ENCODE data around the gene CUBN. TPM values are rescaled to one million over a fixed set of nuclear protein-coding genes. Genes with fewer than 3 reads are reported as not detected.

The CUBN gene
- total and polyA plus RNA-seq, 8 donors, result 0.28 to 1.3 (median 0.66) TPM

DNA sequence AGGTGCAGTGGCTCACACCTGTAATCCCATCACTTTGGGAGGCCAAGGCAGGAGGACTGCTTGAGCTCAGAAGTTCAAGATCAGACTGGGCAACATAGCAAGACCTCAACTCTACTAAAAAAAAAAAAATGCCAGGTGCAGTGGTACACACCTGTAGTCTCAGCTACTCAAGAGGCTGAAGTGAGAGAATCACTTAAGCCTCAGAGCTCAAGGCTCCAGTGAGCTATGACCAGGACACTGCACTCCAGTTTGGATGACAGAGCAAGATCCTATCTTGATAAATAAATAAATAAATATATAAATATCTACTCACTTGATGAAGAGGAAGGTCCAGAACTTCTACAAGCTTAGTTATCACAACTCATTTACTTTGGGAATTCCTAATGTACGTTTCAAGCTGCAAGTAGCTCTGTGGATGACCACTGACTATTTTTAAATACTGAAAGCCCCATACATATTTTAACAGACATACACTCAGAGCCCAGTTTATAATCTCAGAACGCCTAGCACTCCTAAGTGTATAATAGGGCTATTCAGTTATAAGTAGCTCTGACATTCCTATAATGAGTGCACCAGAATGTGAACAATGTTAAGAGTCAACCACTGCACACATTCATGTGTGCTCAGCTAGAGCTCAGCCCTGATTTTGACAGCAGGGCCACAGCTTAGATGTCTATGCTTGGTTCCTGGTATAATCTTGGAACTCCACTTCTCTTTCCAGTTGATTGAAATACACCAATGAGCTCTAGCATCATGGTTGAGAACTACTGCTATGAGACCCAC lies 119.1 kb downstream of the CUBN start:
- no peak for ATAC-seq
- Histone ChIP-seq H3K4me3 (no peak overlapping the region), H3K4me1 (no peaks in the 10 kb centered on the region), H3K36me3 (no peaks in the 10 kb centered on the region), H3K27ac (no peak overlapping the region), H3K27me3 (no peaks in the 10 kb centered on the region), H3K9me3 (no peaks in the 10 kb centered on the region)
- DNase-seq, result no peak
- TF ChIP-seq, protein P1, sequence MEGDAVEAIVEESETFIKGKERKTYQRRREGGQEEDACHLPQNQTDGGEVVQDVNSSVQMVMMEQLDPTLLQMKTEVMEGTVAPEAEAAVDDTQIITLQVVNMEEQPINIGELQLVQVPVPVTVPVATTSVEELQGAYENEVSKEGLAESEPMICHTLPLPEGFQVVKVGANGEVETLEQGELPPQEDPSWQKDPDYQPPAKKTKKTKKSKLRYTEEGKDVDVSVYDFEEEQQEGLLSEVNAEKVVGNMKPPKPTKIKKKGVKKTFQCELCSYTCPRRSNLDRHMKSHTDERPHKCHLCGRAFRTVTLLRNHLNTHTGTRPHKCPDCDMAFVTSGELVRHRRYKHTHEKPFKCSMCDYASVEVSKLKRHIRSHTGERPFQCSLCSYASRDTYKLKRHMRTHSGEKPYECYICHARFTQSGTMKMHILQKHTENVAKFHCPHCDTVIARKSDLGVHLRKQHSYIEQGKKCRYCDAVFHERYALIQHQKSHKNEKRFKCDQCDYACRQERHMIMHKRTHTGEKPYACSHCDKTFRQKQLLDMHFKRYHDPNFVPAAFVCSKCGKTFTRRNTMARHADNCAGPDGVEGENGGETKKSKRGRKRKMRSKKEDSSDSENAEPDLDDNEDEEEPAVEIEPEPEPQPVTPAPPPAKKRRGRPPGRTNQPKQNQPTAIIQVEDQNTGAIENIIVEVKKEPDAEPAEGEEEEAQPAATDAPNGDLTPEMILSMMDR (IDR thresholded peaks at IDR 0.05), result no peak
- FAIRE-seq, result no peak
- 51 to 75% methylated on average over 2 of the region's 2 CpGs for WGBS, 2 donors
- intact Hi-C loops (cut with DNase I), result no loop called here

DNA sequence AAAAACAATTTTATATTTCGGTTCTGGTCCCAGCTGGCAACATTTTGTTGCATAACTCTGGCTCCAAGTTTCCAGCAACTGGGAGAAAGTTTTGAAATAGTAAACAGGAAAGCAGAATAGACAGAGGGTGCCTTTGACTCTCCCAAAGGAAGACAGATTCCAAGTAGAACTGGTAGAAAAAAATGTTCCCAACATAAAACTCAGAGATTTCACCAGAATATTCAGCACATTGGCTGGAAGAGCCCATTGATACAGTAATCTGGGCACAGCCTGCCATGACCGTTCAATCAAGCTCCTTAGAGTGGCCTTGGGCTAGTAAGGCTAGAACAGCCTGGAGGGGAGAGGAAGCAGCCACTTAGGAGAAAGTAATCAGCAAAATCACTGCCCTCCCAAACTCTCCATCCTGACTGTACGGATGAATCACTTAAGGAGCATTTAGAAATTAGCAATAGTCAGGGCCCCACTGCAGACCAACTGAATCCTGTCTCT lies 120.4 kb downstream of the CUBN start:
- FAIRE-seq (no peak), ATAC-seq (peak in 3 of 4 donors; percentile 34 to 70 (median 35)), DNase-seq (no peak)
- no peaks in the 10 kb centered on the region for H3K4me1 ChIP-seq
- TF ChIP-seq, protein P1 (IDR thresholded peaks at IDR 0.05), result no peak
- WGBS, 2 donors, result 56 to 67% methylated on average over 3 of the region's 3 CpGs
- H3K9me3 ChIP-seq, result no peaks in the 10 kb centered on the region
- no peak overlapping the region for H3K4me3 ChIP-seq
- H3K27ac ChIP-seq, result no peak overlapping the region
- H3K27me3 ChIP-seq, result no peaks in the 10 kb centered on the region
- intact Hi-C loops (cut with DNase I), result no loop called here
- no peaks in the 10 kb centered on the region for H3K36me3 ChIP-seq

DNA sequence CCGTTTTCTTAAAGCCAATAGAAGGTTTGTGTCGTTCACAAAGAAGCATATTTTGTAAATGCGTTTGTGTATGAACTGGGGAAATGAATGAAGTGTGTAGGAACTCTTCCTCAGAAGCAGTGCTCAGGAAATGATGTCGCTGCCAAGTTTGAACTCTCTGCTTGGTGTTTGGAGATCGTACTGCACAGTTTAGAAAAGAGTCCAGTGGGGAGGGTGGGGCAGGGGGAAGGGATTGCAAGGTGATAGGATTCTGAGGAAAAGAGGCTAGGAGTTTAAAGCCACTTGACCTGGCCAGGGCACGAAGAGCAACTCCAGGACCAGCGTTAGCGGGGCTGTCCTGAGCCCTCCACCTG lies 122.2 kb downstream of the CUBN start:
- H3K9me3 ChIP-seq, result no peaks in the 10 kb centered on the region
- no peak for ATAC-seq
- no peak overlapping the region for H3K4me3 ChIP-seq

DNA sequence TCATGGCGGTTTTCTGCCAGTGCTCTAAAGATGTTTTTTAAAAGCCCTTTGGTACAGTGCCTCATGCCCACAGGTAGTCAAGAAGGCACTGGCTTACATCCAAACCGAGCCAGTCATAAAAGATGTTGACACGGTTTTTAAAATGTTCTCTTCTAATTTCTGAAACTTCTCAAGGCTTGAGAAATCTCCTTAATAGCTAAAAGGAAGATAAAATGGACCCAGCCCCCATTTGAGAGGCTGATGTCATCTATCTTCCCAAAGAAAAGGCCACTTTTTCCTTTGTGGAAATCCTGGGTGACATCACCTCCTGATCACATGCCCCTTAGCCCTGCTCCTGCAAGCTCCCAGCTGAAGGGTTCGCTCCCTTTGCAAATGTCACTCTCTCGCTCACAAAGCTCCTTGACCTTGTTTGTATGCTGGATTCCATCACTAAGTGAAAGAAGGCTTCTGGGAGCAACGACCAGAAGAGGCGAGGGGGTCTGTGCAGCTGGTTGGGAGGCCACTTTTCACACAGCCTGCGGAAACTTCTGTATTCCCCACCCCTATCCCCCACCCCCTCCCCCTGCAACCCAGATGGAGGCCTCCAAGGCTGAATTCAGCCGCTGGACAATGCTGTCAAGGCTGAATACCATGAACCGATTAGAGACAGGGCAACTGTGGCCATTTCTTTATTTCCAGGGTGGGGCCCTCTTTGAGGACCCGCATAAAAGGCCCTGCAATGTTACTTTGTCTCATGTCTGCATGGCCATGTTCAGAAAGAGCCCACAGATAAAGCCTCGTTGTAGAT lies 122.8 kb downstream of the CUBN start:
- FAIRE-seq (no peak), DNase-seq (no peak), ATAC-seq (no peak)
- intact Hi-C loops (cut with DNase I), result no loop called here
- Histone ChIP-seq H3K9me3 (no peaks in the 10 kb centered on the region), H3K27ac (no peak overlapping the region), H3K4me1 (no peaks in the 10 kb centered on the region), H3K4me3 (no peak overlapping the region), H3K36me3 (no peaks in the 10 kb centered on the region), H3K27me3 (no peaks in the 10 kb centered on the region)
- WGBS, 2 donors, result 56 to 62% methylated on average over 12 of the region's 12 CpGs
- TF ChIP-seq, protein P1 (IDR thresholded peaks at IDR 0.05), result no peak

More for the DNA sequence above, 122.2 kb downstream of the CUBN start:
- FAIRE-seq (no peak), DNase-seq (no peak)
- TF ChIP-seq, protein P1 (IDR thresholded peaks at IDR 0.05), result no peak
- 70 to 79% methylated on average over 8 of the region's 8 CpGs for WGBS, 2 donors
- intact Hi-C loops (cut with DNase I), result no loop called here
- no peaks in the 10 kb centered on the region for H3K4me1 ChIP-seq
- no peaks in the 10 kb centered on the region for H3K27me3 ChIP-seq
- no peak overlapping the region for H3K27ac ChIP-seq
- H3K36me3 ChIP-seq, result no peaks in the 10 kb centered on the region

Measured in pancreas (tissue), 10 donors.